ENCODE measurements around the gene PML. TPM values are rescaled to one million over a fixed set of nuclear protein-coding genes. Genes with fewer than 3 reads are reported as not detected.

PML gene
- total RNA-seq, 1 experiment from 2014 or later = 24.6 TPM

DNA sequence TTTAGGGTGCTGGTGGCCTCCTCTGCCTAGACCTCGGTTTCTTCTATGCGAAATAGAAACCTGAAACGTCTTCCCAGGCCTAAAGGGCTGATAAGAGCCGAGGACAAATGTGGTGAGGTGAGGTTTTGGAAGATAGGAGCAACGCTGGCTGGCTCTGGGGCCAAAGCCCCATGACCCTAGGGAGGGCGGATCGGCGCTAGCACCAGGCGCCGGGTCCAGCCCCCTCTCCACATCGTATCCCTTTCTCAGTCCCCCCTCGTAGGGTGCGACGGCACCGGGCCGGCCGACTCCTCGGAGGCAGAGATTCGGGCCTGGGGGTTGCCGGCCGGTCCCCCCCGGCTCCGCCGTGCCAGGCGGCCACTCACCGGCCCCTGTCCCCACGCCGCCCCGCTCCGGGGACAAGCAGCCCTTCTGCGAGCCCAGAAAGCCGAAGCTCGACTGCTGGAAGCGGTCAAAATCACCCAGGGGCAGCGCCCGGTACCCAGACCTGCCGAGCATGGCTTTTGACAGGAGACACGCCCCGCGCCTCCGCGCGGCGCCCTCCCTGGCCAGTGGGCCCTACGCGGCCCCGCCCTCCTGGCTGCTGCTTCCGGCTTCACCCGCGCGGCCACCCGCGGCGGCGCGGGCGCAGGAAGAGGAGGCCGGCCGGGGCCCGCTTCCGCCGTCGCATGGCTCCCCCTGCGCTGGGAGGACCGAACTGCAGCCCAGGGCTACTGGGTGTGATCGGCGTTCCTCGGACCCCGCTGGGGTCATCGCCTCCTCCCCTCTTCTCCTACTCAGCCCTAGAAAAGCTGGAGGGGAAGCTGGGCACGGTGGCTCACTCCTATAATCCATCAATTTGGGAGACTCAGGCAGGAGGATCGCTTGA is 2.6 kb upstream of the PML start, which contains the start of gene STOML1:
TSS of gene STOML1 (minus strand) at position 570 of the 868 bp plus-strand sequence. CDS start at position 498, 72 bp downstream.
- Histone ChIP-seq H3K27ac (ENCODE audit: insufficient read length, low read depth, low read length) (no peak within 1 kb of the TSS), H4K8ac (replicated peaks; ENCODE audit: insufficient read length, low read depth, low read length) (no peak within 1 kb of the TSS), H2BK120ac (ENCODE audit: low read depth, low read length, poor library complexity, severe bottlenecking) (no peak within 1 kb of the TSS), H4K5ac (ENCODE audit: insufficient read length, low read depth, low read length) (no peak within 1 kb of the TSS), H2BK5ac (ENCODE audit: insufficient read length, low read length) (no peak within 1 kb of the TSS), H4K91ac (ENCODE audit: insufficient read length, low read depth, low read length) (no peak within 1 kb of the TSS), H2BK20ac (ENCODE audit: low read depth, low read length, poor library complexity, severe bottlenecking) (no peak within 1 kb of the TSS), H2BK12ac (ENCODE audit: insufficient read length, low read depth, low read length) (no peak within 1 kb of the TSS), H3K14ac (ENCODE audit: insufficient read depth, low read length) (no peak within 1 kb of the TSS; the same call in 1 of the 2 replicates), H3K23ac (ENCODE audit: insufficient read length, low read depth, low read length) (no peak within 1 kb of the TSS), H3K4me1 (ENCODE audit: insufficient read depth, low read length) (no peaks in the 10 kb centered on the region), H3K4me2 (ENCODE audit: insufficient read depth, insufficient read length, low read length) (peak within 1 kb of the TSS; percentile 60), H2BK15ac (ENCODE audit: low read depth, low read length) (no peak within 1 kb of the TSS), H3K18ac (ENCODE audit: insufficient read length, low read depth, low read length) (no peak within 1 kb of the TSS), H3K79me2 (ENCODE audit: insufficient read depth, low read length) (no peaks in the 10 kb centered on the region; the same call in 1 of the 2 replicates), H3K79me1 (ENCODE audit: insufficient read depth, low read depth, low read length, poor library complexity, severe bottlenecking) (no peaks in the 10 kb centered on the region), H3K9ac (ENCODE audit: extremely low read depth, insufficient read length, low read length) (no peak within 1 kb of the TSS), H3T11ph (ENCODE audit: low read length) (no peak within 1 kb of the TSS), H2AFZ (ENCODE audit: low read length) (no peak within 1 kb of the TSS), H3K23me2 (ENCODE audit: insufficient read length, low read depth, low read length, poor library complexity, severe bottlenecking) (peaks cover 11% of the 10 kb centered on the region), H3K56ac (ENCODE audit: insufficient read length, low read depth, low read length) (no peak within 1 kb of the TSS), H3K4ac (ENCODE audit: low read depth, low read length) (no peak within 1 kb of the TSS), H3K27me3 (ENCODE audit: insufficient read depth, low read length) (no peaks in the 10 kb centered on the region), H2AK5ac (ENCODE audit: insufficient read length, low read length) (no peak within 1 kb of the TSS), H3K9me3 (ENCODE audit: control insufficient read depth, low read depth, low read length) (no peaks in the 10 kb centered on the region), H4K20me1 (ENCODE audit: control insufficient read depth, insufficient read depth, insufficient read length) (no peaks in the 10 kb centered on the region)
- Mint-ChIP-seq H3K36me3 (ENCODE audit: insufficient read depth in 1 of 3, low read depth in 3 of 3) (no peaks in the 10 kb centered on the region), H3K4me3 (peak within 1 kb of the TSS; percentile 77 to 83), H3K27ac (no peak within 1 kb of the TSS), H3K27me3 (ENCODE audit: low read depth) (peaks cover 16% of the 10 kb centered on the region), H3K9me3 (no peaks in the 10 kb centered on the region; a peak in 1 of 5 replicates), H3K4me1 (peaks cover 21 to 22% of the 10 kb centered on the region in 2 experiments)
- DNase-seq = peak; percentile 95
- no CpG with 5 or more reads among the region's 72 CpGs for WGBS (ENCODE audit: extremely low coverage, insufficient read length, low lambda C conversion rate)
- TF ChIP-seq, protein P1, sequence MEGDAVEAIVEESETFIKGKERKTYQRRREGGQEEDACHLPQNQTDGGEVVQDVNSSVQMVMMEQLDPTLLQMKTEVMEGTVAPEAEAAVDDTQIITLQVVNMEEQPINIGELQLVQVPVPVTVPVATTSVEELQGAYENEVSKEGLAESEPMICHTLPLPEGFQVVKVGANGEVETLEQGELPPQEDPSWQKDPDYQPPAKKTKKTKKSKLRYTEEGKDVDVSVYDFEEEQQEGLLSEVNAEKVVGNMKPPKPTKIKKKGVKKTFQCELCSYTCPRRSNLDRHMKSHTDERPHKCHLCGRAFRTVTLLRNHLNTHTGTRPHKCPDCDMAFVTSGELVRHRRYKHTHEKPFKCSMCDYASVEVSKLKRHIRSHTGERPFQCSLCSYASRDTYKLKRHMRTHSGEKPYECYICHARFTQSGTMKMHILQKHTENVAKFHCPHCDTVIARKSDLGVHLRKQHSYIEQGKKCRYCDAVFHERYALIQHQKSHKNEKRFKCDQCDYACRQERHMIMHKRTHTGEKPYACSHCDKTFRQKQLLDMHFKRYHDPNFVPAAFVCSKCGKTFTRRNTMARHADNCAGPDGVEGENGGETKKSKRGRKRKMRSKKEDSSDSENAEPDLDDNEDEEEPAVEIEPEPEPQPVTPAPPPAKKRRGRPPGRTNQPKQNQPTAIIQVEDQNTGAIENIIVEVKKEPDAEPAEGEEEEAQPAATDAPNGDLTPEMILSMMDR (conservative IDR thresholded peaks at IDR 0.05) = peak; percentile 94

All from H9 (cell line).